Panc1 (cell line): ENCODE measurements around the gene SLC39A2. TPM values are rescaled to one million over a fixed set of nuclear protein-coding genes. Genes with fewer than 3 reads are reported as not detected.
"Not testable (repeated sequence)": the region's sequence is repeated elsewhere in the genome, so short reads cannot be mapped to it uniquely, and the experiment has no call there.

Experiments
- ATAC-seq: fragments of 200-7000 bp; cut with Tn5 transposase; 2 replicates; pipeline ENCODE4 v1.9.1; 2020; ENCODE audit warnings: mild to moderate bottlenecking, moderate library complexity
- BruUV-seq: library from RNA; stranded (reverse); fragments of 400-500 nt; replicated peaks from 2 replicates; lab custom pipeline; 2021; lab: Mats Ljungman, UMichigan
- CTCF ChIA-PET: fragments of 300-600 bp; sonication (Branson Sonifier 250); formaldehyde crosslinking; loops from one replicate; lab custom pipeline; 2022; ENCODE audit warnings: antibody characterized with exemption; lab: Charles Lee
- POLR2A ChIA-PET: fragments of 300-600 bp; sonication (Branson Sonifier 250); formaldehyde crosslinking; loops from one replicate; lab custom pipeline; 2022; ENCODE audit warnings: antibody characterized with exemption; lab: Charles Lee
- DNase-seq: peaks from one replicate; pipeline ENCODE4 v3.0.0-alpha.2; 2010; ENCODE audit warnings: low read depth, low spot score
- H3K27ac ChIP-seq: 2 replicates; pipeline ENCODE4 v1.5.1; 2011; ENCODE audit warnings: mild to moderate bottlenecking, low read length, inconsistent platforms
- H3K27me3 ChIP-seq: fragments of 200-500 bp; sonication (Bioruptor generic); 2 replicates; pipeline ENCODE4 v1.6.0; 2014; ENCODE audit warnings: low read length, inconsistent platforms; ENCODE audit not compliant: control insufficient read depth, insufficient read depth
- H3K36me3 ChIP-seq: fragments of 200-500 bp; sonication (Bioruptor generic); 2 replicates; pipeline ENCODE4 v1.5.1; 2014; ENCODE audit warnings: inconsistent platforms, mild to moderate bottlenecking, low read length, moderate library complexity; ENCODE audit not compliant: control insufficient read depth, insufficient read depth
- H3K4me1 ChIP-seq: 2 replicates; pipeline ENCODE4 v1.5.1; 2011; ENCODE audit warnings: inconsistent platforms, mild to moderate bottlenecking, low read length, moderate library complexity; ENCODE audit not compliant: control insufficient read depth, insufficient read depth
- H3K4me3 ChIP-seq, 2 experiments: 2 replicates each; pipeline ENCODE4 v1.5.1; 2011 to 2012; ENCODE audit warnings: low read depth in 2 of 2, low read length in 2 of 2, mild to moderate bottlenecking in 2 of 2, inconsistent platforms in 1 of 2, moderate library complexity in 1 of 2
- H3K9me3 ChIP-seq: fragments of 200-500 bp; sonication (Bioruptor generic); 2 replicates; pipeline ENCODE4 v1.5.1; 2014; ENCODE audit warnings: low read depth, mild to moderate bottlenecking, inconsistent platforms, low read length, moderate library complexity; ENCODE audit not compliant: control insufficient read depth, insufficient read depth
- POLR2AphosphoS5 ChIP-seq: IDR thresholded peaks from 2 replicates; pipeline ENCODE4 v1.6.1; 2012; ENCODE audit warnings: mild to moderate bottlenecking, low read depth, low read length, moderate library complexity
- SIN3A ChIP-seq: IDR thresholded peaks from 2 replicates; pipeline ENCODE4 v1.6.1; 2012; ENCODE audit warnings: low read depth, mild to moderate bottlenecking, low read length, moderate library complexity, borderline replicate concordance; ENCODE audit not compliant: insufficient read depth
- TCF7L2 ChIP-seq: IDR thresholded peaks from 2 replicates; pipeline ENCODE4 v1.6.1; 2011; ENCODE audit warnings: mild to moderate bottlenecking, low read depth, low read length, inconsistent platforms
- in situ Hi-C: cut with HindIII; loops from 2 replicates; pipeline ENCODE4 v1.10.0; 2016; ENCODE audit warnings: low sequenced_read_pairs, low pct_unique_long_range_greater_than_20kb
- intact Hi-C: fragments of 100-400 bp; cut with micrococcal nuclease; formaldehyde crosslinking; loops from one replicate; pipeline ENCODE4 v1.10.0; 2022; ENCODE audit not compliant: unreplicated experiment
- total RNA-seq: library from RNA; stranded (reverse); gene quantifications from one replicate; pipeline ENCODE4 v1.2.1, GENCODE V29; 2021; ENCODE audit not compliant: unreplicated experiment
- TF ChIP-seq, protein P1 (sequence below): fragments of 450-650 bp; IDR thresholded peaks from 2 replicates; pipeline ENCODE4 v1.5.1; 2017; ENCODE audit warnings: mild to moderate bottlenecking
- TF ChIP-seq, protein P2 (sequence below), 2 experiments: IDR thresholded peaks; 2 replicates each; pipeline ENCODE4 v1.6.1; 2011 to 2012; ENCODE audit warnings: low read depth in 2 of 2, control low read depth in 1 of 2, low read length in 1 of 2, mild to moderate bottlenecking in 1 of 2, moderate library complexity in 1 of 2; ENCODE audit not compliant: insufficient read depth in 1 of 2

SLC39A2 gene
- total RNA-seq, 1 experiment from 2014 or later: not detected

DNA sequence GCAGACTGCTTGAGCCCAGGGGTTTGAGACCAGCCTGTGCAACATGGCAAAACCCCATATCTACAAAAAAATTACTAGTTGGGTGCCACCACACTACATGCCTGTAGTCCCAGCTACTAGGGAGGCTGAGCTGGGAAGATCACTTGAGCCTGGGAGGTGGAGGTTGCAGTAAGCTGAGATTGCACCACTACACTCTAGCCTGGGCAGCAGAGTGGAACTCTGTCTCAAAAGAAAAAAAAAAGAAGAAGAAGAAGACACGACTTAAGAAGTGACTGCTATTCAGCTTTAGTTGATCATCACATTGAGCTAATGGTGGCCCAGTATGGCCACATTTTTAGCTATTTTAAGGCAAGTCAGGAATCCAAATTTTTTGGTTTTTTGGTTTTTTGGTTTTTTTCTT, 18.2 kb upstream of the SLC39A2 start:
- in situ Hi-C loops (no loop called here), intact Hi-C loops (no loop called here)
- Histone ChIP-seq H3K4me1 (no peaks in the 10 kb centered on the region), H3K27ac (no peak overlapping the region), H3K4me3 (no peak overlapping the region), H3K36me3 (no peaks in the 10 kb centered on the region), H3K9me3 (no peaks in the 10 kb centered on the region), H3K27me3 (no peaks in the 10 kb centered on the region)
- no peak for ATAC-seq
- CTCF ChIA-PET: no interaction called here
- TF ChIP-seq SIN3A (no peak), POLR2AphosphoS5 (no peak), TCF7L2 (no peak)
- TF ChIP-seq, protein P1, sequence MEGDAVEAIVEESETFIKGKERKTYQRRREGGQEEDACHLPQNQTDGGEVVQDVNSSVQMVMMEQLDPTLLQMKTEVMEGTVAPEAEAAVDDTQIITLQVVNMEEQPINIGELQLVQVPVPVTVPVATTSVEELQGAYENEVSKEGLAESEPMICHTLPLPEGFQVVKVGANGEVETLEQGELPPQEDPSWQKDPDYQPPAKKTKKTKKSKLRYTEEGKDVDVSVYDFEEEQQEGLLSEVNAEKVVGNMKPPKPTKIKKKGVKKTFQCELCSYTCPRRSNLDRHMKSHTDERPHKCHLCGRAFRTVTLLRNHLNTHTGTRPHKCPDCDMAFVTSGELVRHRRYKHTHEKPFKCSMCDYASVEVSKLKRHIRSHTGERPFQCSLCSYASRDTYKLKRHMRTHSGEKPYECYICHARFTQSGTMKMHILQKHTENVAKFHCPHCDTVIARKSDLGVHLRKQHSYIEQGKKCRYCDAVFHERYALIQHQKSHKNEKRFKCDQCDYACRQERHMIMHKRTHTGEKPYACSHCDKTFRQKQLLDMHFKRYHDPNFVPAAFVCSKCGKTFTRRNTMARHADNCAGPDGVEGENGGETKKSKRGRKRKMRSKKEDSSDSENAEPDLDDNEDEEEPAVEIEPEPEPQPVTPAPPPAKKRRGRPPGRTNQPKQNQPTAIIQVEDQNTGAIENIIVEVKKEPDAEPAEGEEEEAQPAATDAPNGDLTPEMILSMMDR: no peak
- TF ChIP-seq, protein P2, sequence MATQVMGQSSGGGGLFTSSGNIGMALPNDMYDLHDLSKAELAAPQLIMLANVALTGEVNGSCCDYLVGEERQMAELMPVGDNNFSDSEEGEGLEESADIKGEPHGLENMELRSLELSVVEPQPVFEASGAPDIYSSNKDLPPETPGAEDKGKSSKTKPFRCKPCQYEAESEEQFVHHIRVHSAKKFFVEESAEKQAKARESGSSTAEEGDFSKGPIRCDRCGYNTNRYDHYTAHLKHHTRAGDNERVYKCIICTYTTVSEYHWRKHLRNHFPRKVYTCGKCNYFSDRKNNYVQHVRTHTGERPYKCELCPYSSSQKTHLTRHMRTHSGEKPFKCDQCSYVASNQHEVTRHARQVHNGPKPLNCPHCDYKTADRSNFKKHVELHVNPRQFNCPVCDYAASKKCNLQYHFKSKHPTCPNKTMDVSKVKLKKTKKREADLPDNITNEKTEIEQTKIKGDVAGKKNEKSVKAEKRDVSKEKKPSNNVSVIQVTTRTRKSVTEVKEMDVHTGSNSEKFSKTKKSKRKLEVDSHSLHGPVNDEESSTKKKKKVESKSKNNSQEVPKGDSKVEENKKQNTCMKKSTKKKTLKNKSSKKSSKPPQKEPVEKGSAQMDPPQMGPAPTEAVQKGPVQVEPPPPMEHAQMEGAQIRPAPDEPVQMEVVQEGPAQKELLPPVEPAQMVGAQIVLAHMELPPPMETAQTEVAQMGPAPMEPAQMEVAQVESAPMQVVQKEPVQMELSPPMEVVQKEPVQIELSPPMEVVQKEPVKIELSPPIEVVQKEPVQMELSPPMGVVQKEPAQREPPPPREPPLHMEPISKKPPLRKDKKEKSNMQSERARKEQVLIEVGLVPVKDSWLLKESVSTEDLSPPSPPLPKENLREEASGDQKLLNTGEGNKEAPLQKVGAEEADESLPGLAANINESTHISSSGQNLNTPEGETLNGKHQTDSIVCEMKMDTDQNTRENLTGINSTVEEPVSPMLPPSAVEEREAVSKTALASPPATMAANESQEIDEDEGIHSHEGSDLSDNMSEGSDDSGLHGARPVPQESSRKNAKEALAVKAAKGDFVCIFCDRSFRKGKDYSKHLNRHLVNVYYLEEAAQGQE (IDR thresholded peaks at IDR 0.05; ENCODE audit: insufficient read depth in 1 of 2, low read depth in 2 of 2, low read length in 1 of 2): no peak
- DNase-seq: no peak
- no TSS peak for BruUV-seq
- POLR2A ChIA-PET: interaction anchor here (0.5 kb wide), 1 partner anchor 112 kb away, joined by 3 read pairs; no protein-coding TSS in a partner anchor

DNA sequence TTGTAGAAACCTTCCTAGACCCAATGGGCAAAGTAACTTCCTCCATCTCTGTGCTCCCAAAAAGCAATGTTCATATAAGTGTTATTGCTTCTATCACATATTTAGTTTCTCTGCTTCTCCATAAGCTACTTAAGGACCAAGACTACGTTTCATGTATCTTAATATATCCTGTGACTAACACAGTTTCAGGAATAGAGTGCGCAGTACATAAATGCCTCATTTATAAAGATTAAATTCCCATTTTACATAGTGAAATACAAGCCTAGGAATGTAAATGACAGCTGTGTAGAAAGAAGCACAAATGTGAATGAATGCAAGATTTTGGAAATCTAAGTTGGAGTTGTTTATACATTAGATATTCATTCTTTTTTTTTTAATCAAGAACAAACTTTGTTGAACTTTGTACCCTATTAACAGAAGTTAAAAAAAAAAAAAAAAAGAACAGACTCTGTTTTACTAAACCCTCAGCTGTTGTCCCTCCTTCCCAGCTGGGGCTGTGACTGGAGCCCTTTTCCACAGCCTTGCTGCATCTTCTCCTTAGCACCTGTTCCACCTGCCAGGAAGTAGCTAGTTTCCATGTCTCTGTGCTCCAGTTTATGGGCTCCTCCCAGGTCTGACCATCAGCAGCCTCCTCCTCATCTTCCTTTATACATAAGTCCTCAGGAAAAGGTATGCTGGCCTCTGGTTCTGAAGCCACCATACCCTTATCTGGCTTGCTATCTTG, 16.3 kb upstream of the SLC39A2 start:
- no peak for DNase-seq
- no peak for ATAC-seq
- intact Hi-C loops (no loop called here), in situ Hi-C loops (no loop called here)
- no peaks in the 10 kb centered on the region for H3K4me1 ChIP-seq
- H3K4me3 ChIP-seq: no peak overlapping the region
- H3K36me3 ChIP-seq: no peaks in the 10 kb centered on the region
- CTCF ChIA-PET: no interaction called here
- no peak overlapping the region for H3K27ac ChIP-seq
- TF ChIP-seq, protein P2 (IDR thresholded peaks at IDR 0.05; ENCODE audit: insufficient read depth in 1 of 2, low read depth in 2 of 2, low read length in 1 of 2): no peak
- TF ChIP-seq SIN3A (no peak), POLR2AphosphoS5 (no peak), TCF7L2 (no peak)
- TF ChIP-seq, protein P1: no peak
- BruUV-seq: no TSS peak
- POLR2A ChIA-PET: no interaction called here
- no peaks in the 10 kb centered on the region for H3K9me3 ChIP-seq
- H3K27me3 ChIP-seq: no peaks in the 10 kb centered on the region

DNA sequence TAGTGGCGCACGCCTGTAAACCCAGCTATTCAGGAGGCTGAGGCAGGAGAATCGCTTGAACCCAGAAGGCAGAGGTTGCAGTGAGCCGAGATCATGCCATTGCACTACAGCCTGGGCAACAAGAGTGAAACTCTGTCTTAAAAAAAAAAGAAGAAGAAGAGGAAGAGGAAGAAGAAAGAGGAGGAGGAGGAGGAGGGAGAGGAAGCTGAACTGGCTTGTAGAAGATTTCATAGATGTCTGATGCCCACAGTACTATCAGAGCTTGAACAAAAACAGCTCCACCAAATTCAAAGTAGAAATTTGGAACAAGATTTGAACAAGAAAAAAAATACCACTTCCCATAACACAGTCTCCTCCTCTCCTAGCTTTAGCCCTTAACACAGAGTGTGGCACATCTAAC, 13.4 kb upstream of the SLC39A2 start:
- H3K9me3 ChIP-seq, H3K4me1 ChIP-seq, H3K27me3 ChIP-seq, DNase-seq, H3K27ac ChIP-seq, POLR2A ChIA-PET, BruUV-seq, intact Hi-C loops, ATAC-seq, in situ Hi-C loops, H3K4me3 ChIP-seq, H3K36me3 ChIP-seq: not testable (repeated sequence)
- CTCF ChIA-PET: interaction anchor here (2.3 kb wide), 1 partner anchor 15 kb away, joined by 7 read pairs; no protein-coding TSS in a partner anchor
